GM12878 (cell line): ENCODE measurements around the gene COL23A1.

Source experiments
- CREB1 ChIP-seq: IDR thresholded peaks from 2 replicates; pipeline ENCODE4 v1.6.1; 2012; ENCODE audit warnings: low read depth, mild to moderate bottlenecking, inconsistent platforms
- CTCF ChIP-seq, 3 experiments: IDR thresholded peaks in 2 of 3; conservative IDR thresholded peaks in 1 of 3; 2 replicates each; pipeline ENCODE4 v1.5.1; 2011; ENCODE audit warnings: low read depth in 3 of 3, low read length in 3 of 3, mild to moderate bottlenecking in 3 of 3, control low read depth in 2 of 3, moderate library complexity in 2 of 3, inconsistent platforms in 1 of 3, mixed read lengths in 1 of 3; ENCODE audit not compliant: control insufficient read depth in 2 of 3, insufficient read depth in 1 of 3; ENCODE audit errors: extremely low read depth in 1 of 3
- EZH2 ChIP-seq: IDR thresholded peaks from 2 replicates; pipeline ENCODE4 v1.6.1; 2012; ENCODE audit warnings: low read depth, mild to moderate bottlenecking, control low read depth, inconsistent platforms, low read length, borderline replicate concordance; ENCODE audit not compliant: control insufficient read depth
- FOXM1 ChIP-seq: IDR thresholded peaks from 2 replicates; pipeline ENCODE4 v1.6.1; 2012; ENCODE audit warnings: low read depth, mild to moderate bottlenecking, inconsistent platforms, low read length, moderate library complexity
- GABPA ChIP-seq: IDR thresholded peaks from 2 replicates; pipeline ENCODE4 v1.6.1; 2014; ENCODE audit warnings: antibody characterized with exemption, low read depth, mild to moderate bottlenecking, inconsistent platforms
- MAX ChIP-seq: IDR thresholded peaks from 2 replicates; pipeline ENCODE4 v1.6.1; 2012; ENCODE audit warnings: low read depth, low read length, improper control_type of control experiment
- MXI1 ChIP-seq: fragments of 150-350 bp; IDR thresholded peaks from 2 replicates; pipeline ENCODE4 v1.6.1; 2011; ENCODE audit warnings: low read depth, mild to moderate bottlenecking, inconsistent platforms, low read length, improper control_type of control experiment
- POLR2A ChIP-seq: IDR thresholded peaks from 2 replicates; pipeline ENCODE4 v1.6.1; 2011; ENCODE audit warnings: low read depth, mild to moderate bottlenecking, low read length
- RAD21 ChIP-seq: IDR thresholded peaks from 2 replicates; pipeline ENCODE4 v1.6.1; 2011; ENCODE audit warnings: mild to moderate bottlenecking, low read depth, low read length, moderate library complexity; ENCODE audit not compliant: insufficient read depth
- SPI1 ChIP-seq: IDR thresholded peaks from 2 replicates; pipeline ENCODE4 v1.6.1; 2011; ENCODE audit warnings: low read depth, mild to moderate bottlenecking, low read length, moderate library complexity, borderline replicate concordance; ENCODE audit not compliant: insufficient read depth
- TCF12 ChIP-seq: IDR thresholded peaks from 2 replicates; pipeline ENCODE4 v1.6.1; 2011; ENCODE audit warnings: low read depth, mild to moderate bottlenecking, low read length
- TCF7 ChIP-seq: IDR thresholded peaks from 2 replicates; pipeline ENCODE4 v1.6.1; 2014; ENCODE audit warnings: antibody characterized with exemption, borderline replicate concordance
- YY1 ChIP-seq: IDR thresholded peaks from 2 replicates; pipeline ENCODE4 v1.6.1; 2011; ENCODE audit warnings: low read depth, mild to moderate bottlenecking, low read length
- ZSCAN29 ChIP-seq: fragments of 450-650 bp; IDR thresholded peaks from 2 replicates; pipeline ENCODE4 v1.6.1; 2017; ENCODE audit warnings: mild to moderate bottlenecking, moderate library complexity

- no peak for TF ChIP-seq GABPA
- no peak for TF ChIP-seq TCF12
- TF ChIP-seq POLR2A: no peak
- TF ChIP-seq MAX: no peak
- no peak for TF ChIP-seq EZH2
- no peak for TF ChIP-seq RAD21
- TF ChIP-seq CTCF (IDR thresholded peaks at IDR 0.05 in 2 of 3, conservative IDR thresholded peaks at IDR 0.05 in 1 of 3; ENCODE audit: control insufficient read depth in 2 of 3, extremely low read depth in 1 of 3, insufficient read depth in 1 of 3, low read depth in 3 of 3, low read length in 3 of 3): no peak
- TF ChIP-seq CREB1: no peak
- TF ChIP-seq FOXM1: no peak
- TF ChIP-seq ZSCAN29: no peak
- no peak for TF ChIP-seq YY1
- TF ChIP-seq SPI1: no peak
- TF ChIP-seq MXI1: no peak
- no peak for TF ChIP-seq TCF7
These were observed 197.8 kb downstream of the COL23A1 start for GRCh38 chr5:178392386-178392785.
